NCI-H128 (cell line): ENCODE measurements around the gene PDGFD.

Experiments
- DNase-seq: peaks from one replicate; lab custom pipeline; 2025; ENCODE audit not compliant: unreplicated experiment; lab: John Stamatoyannopoulos, UW

PDGFD gene

GRCh38 chr11:104005234-104005855 lies 158.6 kb downstream of the PDGFD start:
- DNase-seq = no peak

- no peak for DNase-seq
Observed at GRCh38 chr11:104003491-104003890, 160.5 kb downstream of the PDGFD start.

- DNase-seq = no peak
Observed at GRCh38 chr11:104001561-104002056, 162.3 kb downstream of the PDGFD start.

- no peak for DNase-seq
Observed at GRCh38 chr11:104000798-104001197, 163.1 kb downstream of the PDGFD start.

- DNase-seq = no peak
Observed at GRCh38 chr11:103998826-103999508, 165.0 kb downstream of the PDGFD start.

- DNase-seq = no peak
Observed at GRCh38 chr11:103997082-103997481, 166.9 kb downstream of the PDGFD start.

GRCh38 chr11:103995896-103996295 lies 168.1 kb downstream of the PDGFD start:
- DNase-seq = no peak

GRCh38 chr11:103994518-103994917 lies 169.4 kb downstream of the PDGFD start:
- no peak for DNase-seq

- no peak for DNase-seq
Observed at GRCh38 chr11:103994094-103994493, 169.9 kb downstream of the PDGFD start.

- DNase-seq = no peak
Observed at GRCh38 chr11:103993507-103993906, 170.4 kb downstream of the PDGFD start.

- no peak for DNase-seq
Observed at GRCh38 chr11:103988595-103988969, 175.4 kb downstream of the PDGFD start.

GRCh38 chr11:103987629-103988594 lies 176.0 kb downstream of the PDGFD start:
- no peak for DNase-seq

GRCh38 chr11:103985041-103985440 lies 178.9 kb downstream of the PDGFD start:
- no peak for DNase-seq

GRCh38 chr11:103980108-103980507 lies 183.8 kb downstream of the PDGFD start:
- no peak for DNase-seq

- no peak for DNase-seq
Observed at GRCh38 chr11:103978616-103979595, 185.0 kb downstream of the PDGFD start.

GRCh38 chr11:103972013-103972412 lies 191.9 kb downstream of the PDGFD start:
- no peak for DNase-seq

- DNase-seq = no peak
Observed at GRCh38 chr11:103970701-103971249, 193.2 kb downstream of the PDGFD start.

- no peak for DNase-seq
Observed at GRCh38 chr11:103968685-103969084, 195.3 kb downstream of the PDGFD start.

GRCh38 chr11:103967985-103968384 lies 196.0 kb downstream of the PDGFD start:
- no peak for DNase-seq

GRCh38 chr11:103964390-103964789 lies 199.6 kb downstream of the PDGFD start:
- no peak for DNase-seq
